Measurements from ENCODE around the gene RDH8.

GRCh38 chr19:10013834-10014618 is 743 bp downstream of the RDH8 start:
- TF ChIP-seq POLR2A (IDR thresholded peaks at IDR 0.05) = no peak
- TF ChIP-seq, protein P1, sequence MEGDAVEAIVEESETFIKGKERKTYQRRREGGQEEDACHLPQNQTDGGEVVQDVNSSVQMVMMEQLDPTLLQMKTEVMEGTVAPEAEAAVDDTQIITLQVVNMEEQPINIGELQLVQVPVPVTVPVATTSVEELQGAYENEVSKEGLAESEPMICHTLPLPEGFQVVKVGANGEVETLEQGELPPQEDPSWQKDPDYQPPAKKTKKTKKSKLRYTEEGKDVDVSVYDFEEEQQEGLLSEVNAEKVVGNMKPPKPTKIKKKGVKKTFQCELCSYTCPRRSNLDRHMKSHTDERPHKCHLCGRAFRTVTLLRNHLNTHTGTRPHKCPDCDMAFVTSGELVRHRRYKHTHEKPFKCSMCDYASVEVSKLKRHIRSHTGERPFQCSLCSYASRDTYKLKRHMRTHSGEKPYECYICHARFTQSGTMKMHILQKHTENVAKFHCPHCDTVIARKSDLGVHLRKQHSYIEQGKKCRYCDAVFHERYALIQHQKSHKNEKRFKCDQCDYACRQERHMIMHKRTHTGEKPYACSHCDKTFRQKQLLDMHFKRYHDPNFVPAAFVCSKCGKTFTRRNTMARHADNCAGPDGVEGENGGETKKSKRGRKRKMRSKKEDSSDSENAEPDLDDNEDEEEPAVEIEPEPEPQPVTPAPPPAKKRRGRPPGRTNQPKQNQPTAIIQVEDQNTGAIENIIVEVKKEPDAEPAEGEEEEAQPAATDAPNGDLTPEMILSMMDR (IDR thresholded peaks at IDR 0.05) = no peak
